ENCODE data around the gene DENND4A. TPM values are rescaled to one million over a fixed set of nuclear protein-coding genes. Genes with fewer than 3 reads are reported as not detected.
"Not testable (repeated sequence)": the region's sequence is repeated elsewhere in the genome, so short reads cannot be mapped to it uniquely, and the experiment has no call there.

DENND4A gene
- total and polyA plus RNA-seq, 10 donors: 9.4 to 88.2 (median 57.3) TPM

- Histone ChIP-seq H3K4me1 (peaks cover 19 to 65% (median 32%) of the 10 kb centered on the region in 6 donors), H3K36me3 (no peaks in the 10 kb centered on the region), H3K27ac (peak overlapping the region; percentile 51 to 84 (median 79)), H3K4me3 (peak overlapping the region in 1 of 8 donors; percentile 23), H3K9me3 (no peaks in the 10 kb centered on the region), H3K27me3 (replicated peaks in 1 of 7) (no peaks in the 10 kb centered on the region)
- no peak for TF ChIP-seq CTCF (IDR thresholded peaks at IDR 0.05 in 8 of 11, conservative IDR thresholded peaks at IDR 0.05 in 3 of 11)
- 29 to 34% (median 30%) methylated on average over 4 of the region's 4 CpGs for WGBS, 5 donors
- no peak for DNase-seq
- intact Hi-C loops (cut with DNase I; ENCODE audit: low total_unique reads): no loop called here
These were observed 27.0 kb upstream of the DENND4A start for GRCh38 chr15:65818927-65819562.

- peaks cover 18 to 43% (median 31%) of the 10 kb centered on the region in 6 donors for H3K4me1 ChIP-seq
- no peak overlapping the region for H3K4me3 ChIP-seq
- no peak overlapping the region for H3K27ac ChIP-seq
- intact Hi-C loops (cut with DNase I; ENCODE audit: low total_unique reads): no loop called here
- no peaks in the 10 kb centered on the region for H3K36me3 ChIP-seq
- peaks cover 3 to 13% (median 11%) of the 10 kb centered on the region in 8 donors for H3K9me3 ChIP-seq
- TF ChIP-seq POLR2A (IDR thresholded peaks at IDR 0.05) (no peak), POLR2AphosphoS5 (IDR thresholded peaks at IDR 0.05) (no peak), CTCF (IDR thresholded peaks at IDR 0.05 in 8 of 11, conservative IDR thresholded peaks at IDR 0.05 in 3 of 11) (no peak)
- no peaks in the 10 kb centered on the region for H3K27me3 ChIP-seq (replicated peaks in 1 of 7)
- no peak for DNase-seq
- WGBS, 5 donors: 84 to 98% (median 92%) methylated on average over 3 of the region's 3 CpGs
These were observed 24.3 kb upstream of the DENND4A start for GRCh38 chr15:65816441-65816840.

- intact Hi-C loops (cut with DNase I; ENCODE audit: low total_unique reads); H3K4me3 ChIP-seq; DNase-seq; H3K36me3 ChIP-seq; H3K27me3 ChIP-seq (replicated peaks in 1 of 7); H3K27ac ChIP-seq: not testable (repeated sequence)
- WGBS, 5 donors: 67 to 81% (median 70%) methylated on average over 4 of the region's 4 CpGs
- Histone ChIP-seq H3K9me3 (peaks cover 3 to 16% (median 13%) of the 10 kb centered on the region in 8 donors), H3K4me1 (peaks cover 14 to 38% (median 30%) of the 10 kb centered on the region in 6 donors)
These were observed 23.9 kb upstream of the DENND4A start for GRCh38 chr15:65816008-65816407.

GRCh38 chr15:65814271-65814670 lies 22.2 kb upstream of the DENND4A start:
- DNase-seq; H3K27ac ChIP-seq; H3K36me3 ChIP-seq; intact Hi-C loops (cut with DNase I; ENCODE audit: low total_unique reads); H3K27me3 ChIP-seq (replicated peaks in 1 of 7); H3K4me3 ChIP-seq: not testable (repeated sequence)
- Histone ChIP-seq H3K9me3 (peaks cover 3 to 20% (median 15%) of the 10 kb centered on the region in 8 donors), H3K4me1 (peaks cover 7 to 21% (median 15%) of the 10 kb centered on the region in 6 donors)
- 48 to 71% (median 58%) methylated on average over 4 of the region's 4 CpGs for WGBS, 5 donors

GRCh38 chr15:65812916-65813315 lies 20.8 kb upstream of the DENND4A start:
- Histone ChIP-seq H3K9me3 (peaks cover 3 to 20% (median 15%) of the 10 kb centered on the region in 8 donors), H3K27me3 (replicated peaks in 1 of 7) (no peaks in the 10 kb centered on the region), H3K36me3 (no peaks in the 10 kb centered on the region), H3K4me3 (no peak overlapping the region), H3K4me1 (peaks cover 0 to 14% (median 2%) of the 10 kb centered on the region in 6 donors), H3K27ac (no peak overlapping the region)
- WGBS, 5 donors: 79 to 92% (median 84%) methylated on average over 1 of the region's 1 CpG
- no peak for DNase-seq
- intact Hi-C loops (cut with DNase I; ENCODE audit: low total_unique reads): no loop called here
- TF ChIP-seq POLR2A (IDR thresholded peaks at IDR 0.05) (no peak), CTCF (IDR thresholded peaks at IDR 0.05 in 8 of 11, conservative IDR thresholded peaks at IDR 0.05 in 3 of 11) (no peak), POLR2AphosphoS5 (IDR thresholded peaks at IDR 0.05) (no peak)

All from spleen (tissue), 11 donors.